HG02571 (cell line): ENCODE results near the gene ENTPD3.
A peak's percentile ranks its signal among the peaks of the same experiment; 100 is the strongest.
"Not testable (repeated sequence)": the region's sequence is repeated elsewhere in the genome, so short reads cannot be mapped to it uniquely, and the experiment has no call there.

Experiments used
- ATAC-seq: cut with Tn5 transposase; IDR thresholded peaks from one replicate; pipeline ENCODE4 v1.9.1; 2021; ENCODE audit warnings: mild to moderate bottlenecking, moderate library complexity; ENCODE audit not compliant: unreplicated experiment

The ENTPD3 gene

DNA sequence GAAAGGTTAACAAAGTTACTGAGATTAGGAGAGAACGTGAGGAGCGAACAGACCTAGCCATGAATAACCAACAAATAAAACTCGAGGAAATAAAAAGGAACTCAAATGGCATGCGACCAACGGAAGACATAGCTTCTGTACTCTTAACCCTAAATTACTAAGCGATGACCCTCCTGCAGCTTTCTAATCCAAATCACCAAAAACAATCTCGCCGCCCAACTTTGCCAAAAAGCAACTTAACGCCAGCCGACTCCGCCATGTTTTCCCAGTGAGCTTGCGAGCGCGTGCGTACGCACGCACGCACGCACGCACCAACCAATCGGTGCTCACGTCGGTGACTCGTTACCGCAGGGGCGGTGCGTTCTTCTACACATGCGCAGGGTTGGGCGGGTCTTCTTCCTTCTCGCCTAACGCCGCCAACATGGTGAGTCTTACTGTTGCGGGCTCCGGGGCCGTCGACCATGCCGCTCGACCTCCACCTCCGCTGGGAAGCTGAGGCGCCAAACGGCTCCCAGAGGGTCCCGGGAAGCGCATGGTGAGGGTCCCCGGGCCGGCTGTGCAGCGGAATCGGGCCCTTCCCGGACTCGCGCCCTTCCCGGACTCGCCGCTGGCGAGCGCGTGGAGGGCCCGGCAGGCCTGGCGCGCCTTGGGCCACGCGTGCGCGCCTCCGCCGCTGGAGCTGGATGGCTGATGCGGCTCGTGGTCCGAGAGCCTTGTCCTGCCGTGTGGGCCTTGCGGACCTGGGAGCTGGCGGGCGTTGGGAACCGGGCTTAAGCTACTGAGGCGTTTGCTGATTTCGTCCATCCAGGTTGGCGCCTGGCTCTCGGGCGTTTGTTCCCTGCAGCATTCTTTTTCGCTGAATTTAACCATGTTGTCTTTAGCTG, 70.2 kb downstream of the ENTPD3 start, which contains the start of gene RPL14:
Gene RPL14, plus strand, starts transcription at position 400 of the 884 bp plus-strand sequence. Its CDS starts 133 bp downstream, at position 533.
- peak; percentile 72 for ATAC-seq

DNA sequence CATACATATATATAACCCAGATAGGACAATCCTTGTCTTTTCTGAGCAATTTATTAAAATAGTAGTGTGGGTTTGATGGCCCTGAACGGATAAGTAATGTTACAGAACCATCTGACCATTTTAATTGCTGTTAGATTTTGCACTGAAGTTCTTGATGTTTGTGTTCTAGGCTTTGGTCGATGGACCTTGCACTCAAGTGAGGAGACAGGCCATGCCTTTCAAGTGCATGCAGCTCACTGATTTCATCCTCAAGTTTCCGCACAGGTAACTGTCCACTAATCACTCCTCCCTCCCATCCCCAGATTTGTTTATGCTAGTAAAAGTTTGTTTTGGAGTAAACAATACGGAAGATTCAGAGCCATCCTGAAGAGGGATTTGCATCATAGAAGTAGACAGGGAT, 71.5 kb downstream of the ENTPD3 start:
- ATAC-seq, result no peak

DNA sequence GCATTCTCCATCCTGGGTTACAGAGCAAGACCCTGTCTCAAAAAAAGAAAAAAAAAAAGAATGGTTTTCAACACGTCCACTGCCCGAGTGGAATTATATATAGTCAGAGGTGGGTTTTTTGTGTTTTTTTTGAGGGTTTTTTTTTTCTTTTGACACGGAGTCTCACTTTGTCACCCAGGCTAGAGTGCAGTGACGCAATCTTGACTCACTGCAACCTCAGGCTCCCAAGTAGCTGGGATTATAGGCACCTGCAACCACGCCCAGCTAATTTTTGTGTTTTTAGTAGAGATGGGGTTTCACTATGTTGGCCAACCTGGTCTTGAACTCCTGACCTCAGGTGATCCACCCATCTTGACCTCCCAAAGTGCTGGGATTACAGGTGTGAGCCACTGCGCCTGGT, 73.5 kb downstream of the ENTPD3 start:
- ATAC-seq, result not testable (repeated sequence)

DNA sequence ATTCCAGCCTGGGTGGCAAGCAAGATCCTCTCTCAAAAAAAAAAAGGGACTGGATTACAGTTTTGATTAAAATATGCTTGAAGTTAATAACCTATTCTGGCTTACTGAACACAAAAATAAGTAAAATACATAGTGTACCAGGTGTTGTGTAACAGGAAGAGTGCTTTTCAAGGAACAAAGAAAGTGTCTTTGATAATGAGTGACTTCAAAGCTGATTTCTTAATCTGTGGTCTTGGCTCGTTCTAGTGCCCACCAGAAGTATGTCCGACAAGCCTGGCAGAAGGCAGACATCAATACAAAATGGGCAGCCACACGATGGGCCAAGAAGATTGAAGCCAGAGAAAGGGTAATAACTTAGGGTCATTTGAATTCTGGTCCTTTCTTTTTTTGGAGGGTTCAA, 74.2 kb downstream of the ENTPD3 start:
- no peak for ATAC-seq

DNA sequence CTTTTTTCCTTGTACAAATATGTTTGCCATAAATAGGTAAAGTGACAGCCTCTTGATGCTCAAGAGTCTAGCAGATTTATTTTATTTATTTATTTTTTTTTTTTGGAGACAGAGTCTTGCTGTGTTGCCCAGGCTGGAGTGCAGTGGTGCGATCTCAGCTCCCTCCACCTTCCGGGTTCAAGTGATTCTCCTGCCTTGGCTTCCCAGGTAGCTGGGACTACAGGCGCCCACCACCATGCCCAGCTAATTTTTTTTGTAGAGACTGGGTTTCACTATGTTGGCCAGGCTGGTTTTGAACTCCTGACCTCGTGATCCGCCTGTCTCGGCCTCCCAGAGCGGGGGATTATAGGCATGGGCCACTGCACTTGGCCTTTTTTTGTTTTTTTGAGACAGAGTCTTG, 75.9 kb downstream of the ENTPD3 start:
- ATAC-seq, result not testable (repeated sequence)

DNA sequence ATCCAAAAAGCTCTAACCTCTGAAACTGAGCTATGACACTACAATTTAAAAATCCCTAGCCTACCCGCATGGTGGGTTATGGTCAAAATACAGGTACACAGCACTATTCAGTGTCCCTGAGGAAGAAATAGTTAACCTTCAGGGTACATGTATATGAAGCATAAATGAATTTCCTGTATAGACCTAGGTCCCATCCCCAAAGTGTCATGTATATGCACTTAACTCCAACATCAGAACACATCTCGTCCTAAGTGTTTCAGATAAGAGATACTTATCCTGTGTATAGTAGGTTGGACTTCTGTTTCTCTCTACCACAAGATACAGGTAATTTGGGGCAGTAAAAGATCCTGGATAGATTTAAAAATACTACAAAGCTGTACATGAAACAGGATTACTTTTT, 76.6 kb downstream of the ENTPD3 start:
- no peak for ATAC-seq

DNA sequence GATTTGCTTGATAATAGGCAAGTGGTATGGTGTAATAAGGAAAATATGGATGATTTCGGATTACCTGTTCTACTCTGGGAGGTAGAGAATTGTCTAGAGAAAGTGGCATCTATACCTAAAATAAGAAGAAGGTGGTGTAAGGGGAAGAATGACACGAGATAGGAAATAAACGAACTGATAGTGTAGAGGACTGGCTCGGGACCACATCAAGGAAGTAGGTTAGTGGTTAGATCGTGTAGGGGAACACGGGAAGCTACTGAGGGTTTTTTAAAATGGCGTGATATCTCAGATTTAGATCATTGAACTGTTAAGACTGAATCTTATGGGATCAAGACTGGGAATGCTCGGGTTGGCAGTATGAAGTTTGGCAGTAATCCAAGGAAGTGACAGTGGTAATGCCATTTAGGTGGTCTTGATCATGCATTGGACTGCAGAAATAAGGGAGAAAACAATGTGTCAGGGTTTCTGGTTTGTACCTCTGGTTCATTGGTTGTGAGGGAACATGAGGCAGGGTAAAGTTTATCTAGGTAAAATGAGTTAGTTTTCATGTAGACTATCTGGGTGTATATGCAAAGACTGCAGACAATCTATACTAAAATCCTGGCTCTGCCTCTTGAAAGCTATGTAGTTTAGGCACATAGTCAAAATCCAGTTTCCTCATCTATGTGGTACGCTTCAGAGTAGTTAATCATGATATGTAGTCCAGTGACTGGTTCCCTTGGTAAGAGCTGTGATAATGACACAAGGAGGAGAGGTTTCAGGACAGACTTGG, 77.5 kb downstream of the ENTPD3 start:
- no peak for ATAC-seq

DNA sequence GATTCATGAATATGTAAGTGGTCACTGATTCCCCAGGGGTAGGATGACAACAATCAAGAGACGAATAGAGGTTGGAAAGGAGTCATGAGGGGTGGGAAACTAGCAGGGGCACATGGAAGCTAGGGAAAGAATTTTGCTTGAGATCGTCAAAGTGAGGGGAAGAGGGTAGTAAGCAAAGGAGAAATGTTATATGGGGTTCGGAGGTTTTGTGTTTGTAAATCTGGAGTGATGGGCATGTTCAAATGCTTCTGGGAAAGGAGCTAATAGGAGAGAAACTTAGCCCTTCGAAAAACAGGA, 78.1 kb downstream of the ENTPD3 start:
- ATAC-seq, result no peak

DNA sequence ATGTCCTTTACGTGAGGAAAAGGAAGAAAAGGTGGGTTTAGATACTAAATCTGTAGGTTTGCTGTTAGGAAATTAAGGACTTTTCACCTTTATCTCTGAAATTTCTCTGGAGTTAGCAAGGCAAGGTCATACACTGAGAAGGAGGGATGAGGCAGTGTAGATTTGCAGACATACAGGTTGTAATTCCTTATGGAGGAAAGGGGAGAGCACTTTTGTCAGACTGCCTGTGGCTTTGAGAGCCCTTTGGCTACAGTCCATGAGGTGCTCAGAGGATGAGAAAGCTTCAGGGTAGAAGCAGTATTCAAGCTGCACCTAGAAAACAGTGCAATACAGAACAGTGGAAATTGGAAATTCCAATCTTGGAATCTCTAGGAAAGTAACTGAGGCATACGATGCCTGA, 78.5 kb downstream of the ENTPD3 start:
- ATAC-seq, result no peak

DNA sequence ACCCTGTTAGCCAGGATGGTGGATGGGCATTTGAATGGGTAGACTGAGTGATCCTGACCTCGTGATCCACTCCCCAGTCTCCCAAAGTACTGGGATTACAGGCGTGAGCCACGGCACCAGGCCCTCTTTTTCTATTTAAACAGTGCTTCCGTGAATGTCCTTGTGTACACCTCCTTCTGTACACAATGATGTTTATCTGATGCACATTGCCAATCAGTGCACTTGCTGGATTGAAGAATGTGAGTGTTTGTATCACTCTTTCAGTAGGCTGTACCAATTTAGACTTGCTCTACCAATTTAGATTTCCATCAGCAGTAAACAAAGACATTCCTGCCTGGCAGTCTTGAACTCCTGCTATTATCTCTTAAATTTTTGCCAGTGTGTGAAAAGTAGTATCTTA, 81.0 kb downstream of the ENTPD3 start:
- ATAC-seq, result no peak

DNA sequence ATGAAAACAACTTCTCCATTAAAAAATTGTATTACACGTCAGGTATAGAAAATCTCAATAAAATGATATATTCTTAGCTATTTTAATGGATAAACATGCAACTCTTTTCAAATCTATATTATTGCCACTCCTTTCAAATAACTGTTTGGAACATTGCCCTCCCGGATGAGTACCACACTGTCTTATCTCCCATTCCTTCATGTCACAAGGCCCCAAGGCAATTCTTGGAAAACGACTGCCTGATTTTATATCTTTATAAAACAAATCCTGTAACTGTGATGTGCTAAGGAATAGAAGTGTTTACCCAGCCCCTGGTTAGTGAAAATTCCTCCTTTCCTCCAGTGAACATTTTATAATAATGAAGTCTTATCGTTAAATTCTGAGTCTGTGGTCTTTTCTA, 83.7 kb downstream of the ENTPD3 start:
- no peak for ATAC-seq

DNA sequence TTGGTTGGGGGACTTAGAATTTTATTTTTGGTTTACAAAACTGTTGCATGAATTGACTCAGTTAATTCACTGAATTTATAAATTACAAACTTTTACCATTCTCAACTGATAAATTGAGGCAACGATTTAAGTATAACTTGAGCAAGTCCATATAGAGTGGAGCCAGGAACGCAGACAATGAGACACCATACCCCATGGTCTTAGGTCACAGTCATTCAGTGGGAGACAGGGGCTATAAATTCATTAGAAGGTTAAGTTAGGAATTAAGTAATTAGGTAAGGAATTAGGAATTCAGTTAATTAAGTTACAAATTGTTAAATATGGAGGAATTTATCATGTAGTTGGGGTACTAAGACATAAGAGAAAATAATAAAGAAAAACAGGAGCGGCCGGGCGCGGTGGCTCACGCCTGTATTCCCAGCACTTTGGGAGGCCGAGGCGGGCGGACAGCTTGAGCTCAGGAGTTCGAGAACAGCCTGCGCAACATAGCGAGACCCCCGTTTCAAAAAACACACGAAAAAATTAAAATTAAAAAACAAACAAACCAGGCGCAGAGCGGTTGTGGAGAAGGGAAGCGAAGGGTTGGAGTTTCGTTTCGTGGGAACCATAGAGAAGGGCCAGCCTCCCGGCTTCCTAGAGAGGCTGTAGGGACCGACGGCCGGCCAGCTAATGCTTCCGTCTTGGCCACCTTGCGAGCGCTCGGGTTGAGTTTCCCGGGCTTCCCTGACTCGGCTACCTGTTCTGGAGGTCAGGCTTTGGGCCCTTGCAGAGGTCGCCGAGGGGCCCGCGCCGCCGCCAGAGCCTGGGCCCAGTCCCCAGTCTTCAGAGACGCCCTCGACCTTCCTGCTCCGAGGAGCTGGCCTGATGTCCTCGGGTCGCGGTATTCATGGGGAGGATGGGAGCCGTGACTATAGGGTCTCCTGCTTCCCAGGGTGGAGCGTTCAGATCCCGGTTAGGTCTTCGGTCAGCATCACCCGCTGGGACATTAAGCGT, 89.8 kb downstream of the ENTPD3 start, which contains the start of gene ZNF619:
Gene ZNF619, plus strand, starts transcription at position 645 of the 993 bp plus-strand sequence. CDS start 858 bp downstream, outside the sequence.
- peak; percentile 88 for ATAC-seq

DNA sequence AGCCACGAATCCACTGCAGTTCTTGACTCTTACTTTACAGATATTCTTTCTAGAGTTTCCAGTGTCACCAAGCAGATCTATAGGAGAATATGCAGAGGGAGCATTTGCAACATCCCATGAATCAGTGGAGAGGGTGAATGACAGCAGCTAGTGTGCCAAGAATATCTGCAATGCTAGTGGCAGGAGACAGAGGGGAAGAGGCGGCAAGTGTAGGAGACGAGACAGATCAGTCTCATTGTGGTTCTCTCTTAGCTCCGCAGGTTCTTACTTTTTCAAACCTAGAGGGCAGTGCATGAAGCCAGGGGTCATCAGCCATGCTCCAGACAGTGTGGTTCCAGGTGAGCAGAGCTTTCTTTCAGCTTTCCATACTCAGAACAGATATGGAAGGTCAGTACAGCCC, 90.7 kb downstream of the ENTPD3 start:
- no peak for ATAC-seq
